H1 (cell line): Measurements from ENCODE around the gene ARMC3. TPM values are rescaled to one million over a fixed set of nuclear protein-coding genes. Genes with fewer than 3 reads are reported as not detected.

Experiments
- NRF1 ChIP-seq: IDR thresholded peaks from 2 replicates; pipeline ENCODE4 v1.6.1; 2011; ENCODE audit warnings: mild to moderate bottlenecking, low read depth, low read length, improper control_type of control experiment
- SIRT6 ChIP-seq: IDR thresholded peaks from one replicate; pipeline ENCODE4 v1.7.1; 2012; ENCODE audit warnings: low read length, inconsistent platforms
- TEAD4 ChIP-seq: IDR thresholded peaks from 2 replicates; pipeline ENCODE4 v1.6.1; 2012; ENCODE audit warnings: low read depth, low read length, inconsistent platforms, mixed read lengths
- polyA plus RNA-seq, 7 experiments: library from polyadenylated mRNA; depleted of rRNA in 3 of 7; stranded (reverse) in 5 of 7; unstranded in 2 of 7; fragments of >200 nt in 5 of 7; fragments of 200-250 nt in 2 of 7; gene quantifications; 1 replicate in 5 of 7; 2 replicates in 1 of 7; 4 replicates in 1 of 7; pipeline versions ENCODE4 v1.2.1 to v1.2.3, GENCODE V29; 2011 to 2013; ENCODE audit warnings: missing spikeins in 2 of 7, mixed read lengths in 2 of 7
- total RNA-seq: library from RNA; stranded (reverse); fragmentation: NEBNext Ultra II Directional; extraction: Animal tissue kit (Norgen Biotek cat#: 25700); gene quantifications from 2 replicates; pipeline ENCODE4 v1.2.1, GENCODE V29; 2021
- TF ChIP-seq, protein P1 (sequence below), 3 experiments: IDR thresholded peaks; 1 replicate in 2 of 3; 2 replicates in 1 of 3; pipeline versions ENCODE4 v1.5.1 to v1.6.1; 2011; ENCODE audit warnings: low read length in 3 of 3, mild to moderate bottlenecking in 3 of 3, inconsistent platforms in 2 of 3, low read depth in 1 of 3, moderate library complexity in 1 of 3; ENCODE audit not compliant: insufficient read depth in 1 of 3; ENCODE audit errors: control extremely low read depth in 1 of 3

Gene ARMC3
- total and polyA plus RNA-seq, 2 of the 8 experiments (the other 6 are each of a cell fraction or from before 2014, with no cell fraction given): 0.15 TPM

DNA sequence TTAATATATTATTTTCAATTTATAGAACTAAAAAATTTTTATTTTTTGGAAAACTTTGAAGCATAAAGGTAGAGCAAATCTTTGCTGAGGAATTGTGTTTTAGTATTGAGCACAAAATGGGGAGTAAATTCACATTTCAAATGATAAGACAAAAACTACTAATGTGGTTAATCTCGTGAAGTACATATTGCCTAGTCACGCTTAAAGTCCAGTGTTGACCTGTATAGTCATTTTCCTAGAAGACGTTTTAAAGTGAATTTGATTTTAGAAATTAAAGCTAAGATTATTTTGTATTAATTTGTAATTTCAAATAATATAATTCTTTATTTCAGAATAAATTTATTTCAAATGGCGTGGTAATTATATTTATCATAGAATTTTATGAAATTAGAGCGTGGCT lies 110.3 kb downstream of the ARMC3 start (continued):
- TF ChIP-seq NRF1: no peak
- TF ChIP-seq TEAD4: no peak
- TF ChIP-seq, protein P1, sequence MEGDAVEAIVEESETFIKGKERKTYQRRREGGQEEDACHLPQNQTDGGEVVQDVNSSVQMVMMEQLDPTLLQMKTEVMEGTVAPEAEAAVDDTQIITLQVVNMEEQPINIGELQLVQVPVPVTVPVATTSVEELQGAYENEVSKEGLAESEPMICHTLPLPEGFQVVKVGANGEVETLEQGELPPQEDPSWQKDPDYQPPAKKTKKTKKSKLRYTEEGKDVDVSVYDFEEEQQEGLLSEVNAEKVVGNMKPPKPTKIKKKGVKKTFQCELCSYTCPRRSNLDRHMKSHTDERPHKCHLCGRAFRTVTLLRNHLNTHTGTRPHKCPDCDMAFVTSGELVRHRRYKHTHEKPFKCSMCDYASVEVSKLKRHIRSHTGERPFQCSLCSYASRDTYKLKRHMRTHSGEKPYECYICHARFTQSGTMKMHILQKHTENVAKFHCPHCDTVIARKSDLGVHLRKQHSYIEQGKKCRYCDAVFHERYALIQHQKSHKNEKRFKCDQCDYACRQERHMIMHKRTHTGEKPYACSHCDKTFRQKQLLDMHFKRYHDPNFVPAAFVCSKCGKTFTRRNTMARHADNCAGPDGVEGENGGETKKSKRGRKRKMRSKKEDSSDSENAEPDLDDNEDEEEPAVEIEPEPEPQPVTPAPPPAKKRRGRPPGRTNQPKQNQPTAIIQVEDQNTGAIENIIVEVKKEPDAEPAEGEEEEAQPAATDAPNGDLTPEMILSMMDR (IDR thresholded peaks at IDR 0.05; ENCODE audit: control extremely low read depth in 1 of 3, insufficient read depth in 1 of 3, low read depth in 1 of 3, low read length in 3 of 3): no peak
- TF ChIP-seq SIRT6: no peak
